C4-2B (cell line): ENCODE data around the gene CRELD2.

ENCODE experiments used
- H3K27ac ChIP-seq: fragments of 450-650 bp; 2 replicates; pipeline ENCODE4 v1.5.1; 2017
- ZFX ChIP-seq: fragments of 450-650 bp; IDR thresholded peaks from 2 replicates; pipeline ENCODE4 v1.6.1; 2017
- TF ChIP-seq, protein P1 (sequence below): fragments of 450-650 bp; conservative IDR thresholded peaks from 2 replicates; pipeline ENCODE4 v1.5.1; 2017; ENCODE audit warnings: mild to moderate bottlenecking

Gene CRELD2

DNA sequence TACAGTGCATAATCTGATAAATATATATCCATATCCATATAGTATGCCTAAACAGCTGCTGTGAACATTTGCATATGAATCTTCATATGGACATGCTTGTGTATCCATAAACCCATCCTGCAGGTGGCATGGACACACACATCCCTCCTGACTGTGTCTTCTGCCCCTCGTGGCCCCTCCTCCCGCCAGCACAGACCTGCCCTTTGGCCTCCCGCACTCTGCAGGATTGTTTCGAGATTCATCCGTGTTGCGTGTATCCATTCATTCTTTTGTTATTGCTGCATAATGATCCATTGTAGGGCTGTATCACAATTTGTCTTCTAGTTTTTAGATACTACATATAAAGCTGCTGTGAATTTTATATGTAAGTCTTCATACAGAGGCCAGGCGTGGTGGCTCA is 40.8 kb upstream of the CRELD2 start:
- no peak overlapping the region for H3K27ac ChIP-seq
- TF ChIP-seq, protein P1, sequence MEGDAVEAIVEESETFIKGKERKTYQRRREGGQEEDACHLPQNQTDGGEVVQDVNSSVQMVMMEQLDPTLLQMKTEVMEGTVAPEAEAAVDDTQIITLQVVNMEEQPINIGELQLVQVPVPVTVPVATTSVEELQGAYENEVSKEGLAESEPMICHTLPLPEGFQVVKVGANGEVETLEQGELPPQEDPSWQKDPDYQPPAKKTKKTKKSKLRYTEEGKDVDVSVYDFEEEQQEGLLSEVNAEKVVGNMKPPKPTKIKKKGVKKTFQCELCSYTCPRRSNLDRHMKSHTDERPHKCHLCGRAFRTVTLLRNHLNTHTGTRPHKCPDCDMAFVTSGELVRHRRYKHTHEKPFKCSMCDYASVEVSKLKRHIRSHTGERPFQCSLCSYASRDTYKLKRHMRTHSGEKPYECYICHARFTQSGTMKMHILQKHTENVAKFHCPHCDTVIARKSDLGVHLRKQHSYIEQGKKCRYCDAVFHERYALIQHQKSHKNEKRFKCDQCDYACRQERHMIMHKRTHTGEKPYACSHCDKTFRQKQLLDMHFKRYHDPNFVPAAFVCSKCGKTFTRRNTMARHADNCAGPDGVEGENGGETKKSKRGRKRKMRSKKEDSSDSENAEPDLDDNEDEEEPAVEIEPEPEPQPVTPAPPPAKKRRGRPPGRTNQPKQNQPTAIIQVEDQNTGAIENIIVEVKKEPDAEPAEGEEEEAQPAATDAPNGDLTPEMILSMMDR: no peak
- no peak for TF ChIP-seq ZFX

DNA sequence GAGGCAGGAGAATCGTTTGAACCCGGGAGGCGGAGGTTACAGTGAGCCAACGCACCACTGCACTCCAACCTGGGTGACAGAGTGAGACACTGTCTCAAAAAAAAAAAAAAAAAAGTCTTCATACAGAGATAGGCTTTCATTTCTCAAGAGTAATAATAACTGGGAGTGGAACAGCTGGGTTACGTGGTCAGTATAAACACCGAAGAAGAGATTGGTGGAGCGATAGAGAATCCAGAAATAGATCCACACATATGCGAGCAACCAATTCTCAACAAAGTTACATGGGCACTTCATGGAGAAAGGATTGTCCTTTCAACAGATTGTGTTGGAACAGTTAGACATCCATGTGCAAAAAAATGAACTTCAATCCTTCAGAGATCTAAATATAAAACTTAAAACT is 40.2 kb upstream of the CRELD2 start:
- no peak for TF ChIP-seq ZFX
- TF ChIP-seq, protein P1: no peak
- no peak overlapping the region for H3K27ac ChIP-seq

DNA sequence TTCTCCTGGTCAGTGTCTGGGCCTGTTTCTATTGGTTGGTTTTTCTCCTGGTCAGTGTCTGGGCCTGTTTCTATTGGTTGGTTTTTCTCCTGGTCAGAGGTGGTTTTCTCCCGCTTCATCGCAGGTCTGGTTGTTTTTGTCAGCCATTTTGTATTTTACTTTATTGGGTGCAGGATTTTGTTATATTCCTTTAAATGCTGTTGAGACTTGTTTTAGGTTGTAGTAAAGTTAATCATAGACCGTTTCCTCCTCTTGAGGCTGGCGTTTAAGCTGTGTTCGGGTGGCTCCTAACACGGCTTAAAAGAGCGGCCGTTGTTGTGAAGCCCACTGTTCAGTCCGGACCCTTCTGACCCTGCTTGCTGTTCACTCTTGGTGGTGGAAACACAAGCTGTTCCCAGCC is 38.6 kb upstream of the CRELD2 start:
- H3K27ac ChIP-seq: no peak overlapping the region

DNA sequence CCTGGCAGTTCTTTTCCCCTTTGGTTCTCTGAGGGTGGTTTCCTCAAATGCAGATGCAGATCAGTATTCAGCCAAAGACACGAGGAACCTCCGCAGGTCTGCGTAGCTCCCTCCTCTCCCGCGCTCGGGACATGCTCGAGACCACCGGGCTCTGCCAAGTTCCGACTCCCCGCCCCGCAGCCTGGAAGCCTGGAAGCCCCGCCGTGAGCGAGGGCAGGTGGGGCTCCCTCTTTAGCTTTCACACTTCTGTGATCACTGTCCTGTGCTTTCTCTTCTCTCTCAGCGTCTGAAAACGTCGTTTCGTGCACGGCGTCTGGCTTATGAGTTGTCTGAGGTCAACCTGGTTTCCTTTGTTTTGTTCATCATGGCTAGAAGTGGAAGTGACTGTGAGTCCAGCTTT is 38.2 kb upstream of the CRELD2 start:
- no peak overlapping the region for H3K27ac ChIP-seq
- TF ChIP-seq, protein P1: no peak

More for the DNA sequence above, 38.6 kb upstream of the CRELD2 start:
- TF ChIP-seq ZFX: no peak
- TF ChIP-seq, protein P1: no peak

DNA sequence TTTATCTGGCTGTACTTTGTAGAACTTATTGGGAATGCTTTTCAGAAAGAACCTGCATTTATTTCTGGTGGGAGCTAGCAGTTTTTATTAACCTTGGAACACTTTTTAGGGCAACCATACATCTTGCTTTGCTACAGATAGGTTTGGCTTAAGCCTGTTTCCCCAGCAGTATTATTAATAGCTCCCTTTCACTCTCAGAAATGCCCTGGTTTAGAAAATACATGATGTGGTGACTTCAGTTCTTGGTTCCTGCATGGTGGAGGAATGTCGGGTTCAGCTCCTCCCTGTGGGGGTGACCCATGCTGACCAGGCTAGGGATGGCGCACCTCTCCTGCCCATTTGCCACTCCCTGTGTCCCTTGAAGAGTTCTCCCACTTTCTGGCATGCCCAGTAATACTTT is 36.6 kb upstream of the CRELD2 start:
- no peak overlapping the region for H3K27ac ChIP-seq
- TF ChIP-seq, protein P1: no peak
- TF ChIP-seq ZFX: no peak

DNA sequence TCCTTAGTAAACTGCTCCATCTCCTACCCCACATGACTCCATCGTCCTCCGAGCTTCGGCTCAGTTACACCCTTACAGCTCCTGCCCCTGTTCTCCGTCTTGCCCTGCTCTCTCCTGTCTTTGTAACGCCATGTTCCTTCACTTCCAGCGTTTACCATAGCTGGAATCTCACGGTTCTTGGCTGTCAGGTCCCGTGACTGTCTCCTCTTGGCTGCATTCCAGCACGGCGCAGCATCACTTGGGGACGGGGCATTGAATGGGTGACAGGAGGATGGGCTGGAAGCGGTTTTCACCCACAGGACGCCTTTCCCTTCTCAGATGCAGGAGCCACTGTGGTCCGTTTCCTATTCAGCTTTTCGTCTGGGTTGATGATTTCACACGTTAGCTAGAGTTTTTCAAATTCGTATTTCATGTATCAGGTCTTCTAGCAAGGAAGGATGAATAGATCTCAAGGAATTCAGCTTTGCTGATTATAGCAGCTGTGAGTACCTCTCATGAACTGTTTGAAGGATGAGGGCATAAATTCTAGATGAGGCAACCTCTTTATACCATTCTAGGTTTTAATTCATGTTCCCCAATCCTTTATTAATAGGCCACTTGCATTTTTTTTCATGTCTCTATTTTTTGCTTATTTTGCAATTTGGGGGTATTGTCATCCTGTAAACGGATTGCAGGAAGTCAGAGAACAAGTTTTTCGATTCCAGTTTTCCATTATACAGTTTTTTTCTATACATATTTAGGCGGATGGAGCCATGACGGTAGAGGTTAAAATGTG is 35.7 kb upstream of the CRELD2 start:
- H3K27ac ChIP-seq: no peak overlapping the region
- no peak for TF ChIP-seq ZFX
- TF ChIP-seq, protein P1: no peak

DNA sequence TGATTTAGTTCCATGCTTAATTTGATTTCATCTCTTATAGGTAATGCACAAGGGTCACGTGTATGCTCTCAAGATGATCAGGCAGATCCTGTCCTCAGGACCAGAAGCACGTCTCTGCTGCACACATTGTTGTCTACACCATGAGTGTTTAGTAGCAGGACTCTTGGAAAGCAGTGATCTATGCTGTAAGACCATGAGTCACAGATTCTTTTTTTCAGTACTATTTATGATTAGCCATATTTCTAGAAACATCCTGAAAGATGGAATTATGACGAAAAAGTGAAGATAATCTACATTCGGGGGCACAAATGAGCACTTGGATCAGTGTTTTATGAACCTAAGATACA is 35.2 kb upstream of the CRELD2 start:
- TF ChIP-seq, protein P1: no peak
- TF ChIP-seq ZFX: no peak
- no peak overlapping the region for H3K27ac ChIP-seq
